Stimulated activated CD4-positive, alpha-beta T cell treated with anti-CD3 and anti-CD28 coated beads, Interleukin-2, amount 100 ng/mL, for 24 hours (primary cell): ENCODE results near the gene BSDC1.
"Not testable (repeated sequence)": the region's sequence is repeated elsewhere in the genome, so short reads cannot be mapped to it uniquely, and the experiment has no call there.

Source experiments
- DNase-seq, 2 donors: peaks; one replicate each; pipeline ENCODE4 v3.0.0-alpha.2; 2020

BSDC1 gene

GRCh38 chr1:32355778-32356177 lies 38.5 kb downstream of the BSDC1 start:
- not testable (repeated sequence) for DNase-seq

DNA sequence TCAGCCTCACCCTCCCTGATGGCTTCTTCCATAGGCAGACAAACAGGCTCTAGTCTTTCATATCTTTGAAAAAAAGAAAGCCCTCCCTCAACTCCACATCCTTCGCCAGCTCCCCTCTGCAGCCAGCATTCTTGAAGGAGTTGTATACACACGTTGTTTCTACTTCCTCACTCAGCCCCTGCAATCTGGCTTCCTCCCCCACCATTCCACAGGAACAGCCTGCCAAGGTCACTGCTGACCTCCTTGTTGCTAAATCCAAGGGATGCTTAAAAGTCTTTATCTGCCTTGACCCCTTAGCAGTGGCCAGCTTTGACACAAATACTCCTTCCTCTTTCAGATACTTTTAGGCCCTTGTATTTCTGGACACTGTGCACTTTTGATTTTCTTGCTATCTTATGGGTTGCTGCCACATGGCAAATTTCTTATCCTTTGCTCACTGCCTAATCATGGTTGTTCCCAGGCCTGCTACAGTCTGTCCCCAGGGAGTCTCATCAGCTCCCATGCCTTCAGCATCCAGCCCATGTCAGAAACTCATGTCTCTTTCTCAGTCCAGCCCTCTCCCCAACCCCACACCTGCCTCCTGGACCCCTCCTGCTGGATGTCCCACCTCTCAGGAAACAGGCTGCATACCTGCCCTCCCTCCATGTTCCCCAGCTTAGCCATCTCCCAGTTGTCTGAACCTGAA lies 40.2 kb downstream of the BSDC1 start:
- DNase-seq = no peak

DNA sequence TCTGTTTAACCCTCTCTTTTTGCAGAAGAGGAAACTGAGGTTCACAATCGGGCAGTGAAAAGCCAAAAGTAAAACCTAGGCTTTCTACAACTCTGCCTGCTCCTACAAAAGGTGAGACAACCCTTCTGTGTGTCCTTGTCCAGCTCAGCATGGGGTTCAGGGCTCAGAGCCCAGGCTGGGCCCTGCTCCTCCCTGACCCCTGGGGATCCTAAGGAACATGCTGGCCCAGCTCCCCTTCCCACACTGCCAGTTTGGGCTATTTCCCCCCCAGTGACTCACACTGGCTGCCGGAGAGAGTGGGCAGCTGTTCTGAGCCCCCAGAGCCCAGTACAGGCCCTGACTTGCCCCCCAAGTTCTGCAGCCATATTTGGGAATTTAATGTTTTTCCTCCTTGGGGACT lies 40.8 kb downstream of the BSDC1 start:
- no peak for DNase-seq

GRCh38 chr1:32352831-32353383 lies 41.3 kb downstream of the BSDC1 start:
- no peak for DNase-seq

- no peak for DNase-seq
Measured at GRCh38 chr1:32352239-32352745, 41.9 kb downstream of the BSDC1 start.

- DNase-seq = peak; percentile 92
Measured at GRCh38 chr1:32351399-32352238, 42.6 kb downstream of the BSDC1 start.

GRCh38 chr1:32350785-32351398 lies 43.3 kb downstream of the BSDC1 start:
- peak; percentile 81 to 82 for DNase-seq

- no peak for DNase-seq
Measured at GRCh38 chr1:32349211-32349708, 45.0 kb downstream of the BSDC1 start.

DNA sequence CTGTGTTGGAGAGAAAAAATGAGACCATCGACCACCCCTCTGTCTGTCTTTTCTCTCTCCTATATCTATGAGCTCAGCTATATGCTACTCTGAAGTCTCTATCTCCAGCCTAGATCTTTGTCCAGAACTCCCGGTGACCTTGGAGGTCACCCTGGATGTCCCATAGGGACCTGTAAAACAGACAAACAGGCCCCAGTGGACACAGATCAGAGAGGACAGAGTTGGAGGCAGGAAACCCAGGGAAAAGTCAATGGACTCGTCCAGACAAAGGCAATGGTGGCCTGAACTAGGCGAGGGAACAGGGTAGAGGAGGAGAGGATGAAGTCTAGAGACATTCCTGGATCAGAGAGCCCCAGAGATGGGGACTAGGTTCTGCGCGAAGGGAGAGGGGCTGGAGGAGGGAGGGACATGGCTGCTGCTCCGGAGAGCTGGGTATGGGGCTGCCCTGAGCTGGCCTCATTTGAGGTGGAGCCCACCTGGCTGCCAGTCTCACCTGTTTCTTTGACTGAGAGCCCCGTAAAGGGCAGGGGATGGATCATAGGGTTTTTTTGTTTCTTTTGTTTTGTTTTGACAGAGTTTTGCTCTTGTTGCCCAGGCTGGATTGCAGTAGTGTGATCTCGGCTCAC lies 47.6 kb downstream of the BSDC1 start:
- DNase-seq = no peak

DNA sequence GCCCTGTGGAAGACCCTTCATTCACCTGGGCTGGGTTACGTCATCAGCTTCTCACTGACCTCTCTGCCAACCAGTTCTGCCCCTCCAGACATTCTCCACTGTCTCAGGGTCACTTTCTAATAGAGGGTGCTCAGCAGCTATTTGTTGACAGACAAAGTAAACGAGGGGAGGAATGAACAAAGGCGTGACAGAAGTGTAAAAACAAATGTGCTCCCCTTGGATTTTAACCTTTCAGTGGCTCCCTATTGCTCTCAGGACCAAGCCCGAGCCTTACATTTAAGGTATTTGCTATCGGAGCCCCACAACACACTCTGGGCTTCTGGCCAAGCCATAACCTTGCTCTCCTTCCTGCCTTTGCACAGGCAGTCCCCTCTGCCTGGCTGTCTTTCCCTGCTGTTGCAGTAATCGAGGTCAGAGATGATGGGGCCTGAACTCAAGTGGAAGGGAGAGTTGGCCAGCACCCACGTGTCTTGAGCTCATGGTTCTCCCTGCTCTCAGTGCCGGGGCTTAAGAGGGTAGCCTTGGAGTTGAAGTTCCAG lies 48.9 kb downstream of the BSDC1 start:
- DNase-seq = no peak

GRCh38 chr1:32342704-32343103 lies 51.5 kb downstream of the BSDC1 start:
- no peak for DNase-seq

GRCh38 chr1:32341971-32342370 lies 52.3 kb downstream of the BSDC1 start:
- DNase-seq = no peak

DNA sequence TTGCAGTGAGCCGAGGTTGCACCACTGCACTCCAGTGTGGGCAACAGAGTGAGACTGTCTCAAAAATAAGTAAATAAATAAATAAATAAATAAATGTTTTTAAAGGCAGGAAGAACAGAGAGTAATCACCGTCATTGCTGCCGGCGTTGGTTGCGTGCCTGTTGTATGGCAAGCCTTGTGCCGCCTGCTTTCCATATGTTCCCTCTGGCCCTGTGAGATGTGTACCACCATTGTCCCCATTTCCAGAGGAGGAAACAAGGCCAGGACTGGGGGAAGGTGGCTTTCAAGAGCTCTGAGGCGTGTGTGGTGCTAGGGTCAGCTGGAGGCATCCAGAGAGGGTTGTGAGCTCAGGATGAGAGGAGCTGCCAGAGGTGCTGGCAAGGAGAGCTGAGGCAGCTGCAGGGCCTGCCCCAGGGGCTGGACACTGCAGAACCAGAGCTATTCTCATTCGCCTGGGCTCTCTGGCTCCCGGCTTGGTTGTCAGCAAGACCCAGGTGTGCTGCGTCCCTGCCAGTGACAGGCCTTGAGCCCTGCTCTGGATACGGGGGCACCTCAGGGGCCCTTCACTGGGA lies 53.0 kb downstream of the BSDC1 start:
- no peak for DNase-seq

- peak; percentile 49 to 55 for DNase-seq
Measured at GRCh38 chr1:32339363-32339978, 54.8 kb downstream of the BSDC1 start.

DNA sequence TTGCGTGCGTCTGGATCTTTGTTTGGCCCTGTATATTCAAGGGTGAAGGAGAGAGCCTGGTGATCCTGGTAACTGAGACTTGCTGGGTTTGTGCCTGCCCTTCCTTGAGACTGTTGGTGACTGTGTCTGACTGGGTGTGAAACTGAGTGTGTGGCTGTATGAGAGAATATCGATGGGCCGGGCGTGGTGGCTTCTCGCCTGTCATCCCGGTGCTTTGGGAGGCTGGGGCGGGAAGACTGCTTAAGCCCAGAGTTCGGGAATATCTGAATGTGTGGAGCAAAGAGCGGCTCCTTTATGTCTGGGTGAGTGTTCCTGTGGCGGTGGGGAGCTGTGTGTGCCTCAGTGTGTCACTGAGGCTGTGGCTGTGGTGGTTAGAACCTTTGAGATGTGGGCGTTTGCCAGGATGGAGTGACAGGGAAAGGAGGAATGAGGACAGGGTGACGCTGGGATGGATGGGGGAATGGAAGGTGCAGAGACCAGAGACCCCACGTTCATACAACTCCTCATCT lies 55.5 kb downstream of the BSDC1 start:
- DNase-seq = no peak

DNA sequence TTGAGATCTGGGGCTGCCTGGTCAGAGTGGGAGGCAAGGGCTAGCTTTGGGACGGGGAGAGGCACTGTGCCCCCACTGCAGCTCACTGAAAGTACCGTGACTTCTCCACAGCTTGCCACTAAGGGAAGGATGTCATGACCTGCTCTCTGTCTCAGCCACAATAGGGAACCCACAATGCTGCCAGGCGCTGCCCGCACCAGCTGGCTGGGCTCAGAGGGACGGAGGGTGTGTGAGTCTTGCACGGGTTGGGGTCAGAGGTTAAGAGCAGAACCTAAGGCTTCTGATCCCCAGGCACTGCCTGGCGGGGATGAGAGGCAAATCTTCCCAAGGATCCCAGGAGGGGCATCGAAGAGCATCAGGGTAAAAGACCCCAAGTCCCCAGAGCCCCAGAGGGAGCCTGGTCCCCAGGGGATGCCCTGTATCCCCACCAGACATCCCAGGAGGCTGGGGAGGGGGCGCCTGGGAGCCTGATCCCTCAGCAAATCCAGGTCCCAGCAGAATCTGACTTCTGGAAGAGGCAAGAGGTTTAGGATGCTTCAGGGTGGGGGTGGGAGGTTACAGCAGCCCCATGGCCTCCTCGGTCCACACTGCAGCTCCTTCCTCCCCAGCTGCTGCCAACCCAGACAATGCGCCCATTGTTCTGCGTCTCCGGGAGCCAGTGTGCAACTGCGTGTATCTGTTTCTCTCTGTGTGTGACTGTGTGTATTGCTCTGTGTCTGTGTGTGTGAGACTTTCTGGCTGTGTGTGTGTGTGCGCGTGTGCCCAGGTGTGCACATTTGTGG lies 56.2 kb downstream of the BSDC1 start:
- DNase-seq = no peak

DNA sequence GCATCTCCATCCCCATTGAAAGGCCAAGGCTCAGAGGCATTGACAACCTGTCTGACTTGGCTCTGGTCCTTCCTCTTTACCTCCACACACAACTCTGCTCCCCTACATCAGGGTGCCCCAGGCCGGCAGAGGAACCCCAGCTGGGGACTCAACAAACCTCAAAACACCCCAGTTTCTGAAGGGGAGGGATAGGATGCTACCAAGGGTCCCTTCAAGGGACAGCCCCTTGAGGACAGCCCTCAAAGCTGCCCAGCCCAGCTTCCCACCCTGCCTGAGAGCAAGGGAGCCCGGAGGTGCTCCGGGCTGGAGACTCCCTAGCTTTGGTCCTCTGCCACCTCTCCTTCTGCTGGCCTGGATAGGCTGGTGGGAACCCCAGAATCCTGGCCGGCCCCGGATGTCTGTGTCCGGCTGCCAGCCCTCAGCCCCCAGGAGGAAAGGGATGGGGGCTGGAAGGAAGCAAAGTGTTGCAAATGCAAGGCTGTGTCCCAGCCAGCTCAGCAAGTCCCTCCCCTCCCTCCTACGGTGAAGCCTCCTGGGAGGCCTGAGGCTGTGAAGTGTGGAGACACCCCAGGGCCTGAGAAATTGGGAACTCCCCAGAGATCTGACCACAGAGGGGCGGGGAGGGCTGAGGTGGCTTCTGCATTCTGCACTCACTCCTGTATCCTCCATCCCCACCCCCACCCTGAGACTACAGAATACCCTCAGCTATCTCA lies 57.1 kb downstream of the BSDC1 start:
- DNase-seq = peak; percentile 56 to 66

GRCh38 chr1:32336591-32336932 lies 57.7 kb downstream of the BSDC1 start:
- no peak for DNase-seq

DNA sequence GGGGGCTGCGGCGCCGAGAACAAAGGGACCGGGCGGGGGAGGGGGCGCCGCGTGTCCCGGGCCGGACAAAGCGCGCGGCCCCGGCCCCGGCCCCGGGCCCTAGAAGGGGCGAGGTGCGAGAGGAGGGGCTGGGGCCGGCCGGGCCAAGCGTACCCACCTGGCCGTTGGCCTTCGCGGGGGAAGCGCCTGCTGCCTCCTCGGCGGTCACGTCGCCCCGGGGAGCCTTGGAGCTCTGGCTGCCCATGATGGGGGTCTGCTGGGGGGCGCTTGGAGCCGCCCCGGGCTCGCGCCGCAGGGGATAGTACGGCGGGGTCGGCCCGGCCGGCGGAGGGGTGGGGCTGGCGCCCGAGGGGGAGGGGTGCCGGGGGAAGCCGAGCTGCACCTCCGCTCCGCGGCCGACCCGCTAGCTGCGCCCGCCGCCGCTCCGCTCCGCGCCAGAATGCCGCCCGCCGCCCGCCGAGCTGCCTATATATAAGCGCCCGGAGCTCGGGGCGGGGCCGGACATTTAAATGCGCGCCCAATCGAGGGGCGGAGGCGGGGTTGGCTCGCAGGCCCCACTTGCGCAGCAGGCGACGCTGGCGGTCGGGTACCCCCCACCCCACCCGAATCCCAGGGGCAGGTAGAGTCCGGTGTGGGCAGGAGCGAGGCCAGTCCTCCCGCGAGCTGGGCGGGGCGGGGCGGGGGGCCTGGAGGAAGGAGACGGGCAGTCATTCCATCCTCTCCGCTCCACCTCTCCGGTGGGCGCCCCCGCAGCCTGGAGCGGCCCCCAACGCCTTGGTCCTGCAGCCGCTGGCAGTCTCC lies 58.3 kb downstream of the BSDC1 start, which contains the start of gene MARCKSL1:
Gene MARCKSL1, minus strand, starts transcription at position 444 of the 801 bp plus-strand sequence. Its CDS starts 200 bp downstream, at position 244.
- DNase-seq = peak; percentile 84 to 88
